IPS DF 6.9 (cell line): ENCODE measurements around the gene DDIT4.

Experiments
- DNase-seq: peaks from one replicate; pipeline ENCODE4 v3.0.0-alpha.2; 2013; ENCODE audit warnings: low read depth, low spot score
- H3K27ac ChIP-seq: one replicate; pipeline ENCODE4 v1.5.1; 2013; ENCODE audit warnings: low read length, control low read depth
- H3K27me3 ChIP-seq: 2 replicates; pipeline ENCODE4 v1.6.1; 2013; ENCODE audit warnings: mild to moderate bottlenecking, low read length; ENCODE audit not compliant: control insufficient read depth, insufficient read depth
- H3K36me3 ChIP-seq: 2 replicates; pipeline ENCODE4 v1.6.1; 2013; ENCODE audit warnings: low read length; ENCODE audit not compliant: control insufficient read depth, insufficient read depth
- H3K4me1 ChIP-seq: 2 replicates; pipeline ENCODE4 v1.6.1; 2013; ENCODE audit warnings: low read length; ENCODE audit not compliant: control insufficient read depth, insufficient read depth
- H3K4me3 ChIP-seq: 2 replicates; pipeline ENCODE4 v1.5.1; 2013; ENCODE audit warnings: mild to moderate bottlenecking, low read length
- H3K9me3 ChIP-seq: 2 replicates; pipeline ENCODE4 v1.6.1; 2013; ENCODE audit warnings: low read length, inconsistent platforms; ENCODE audit not compliant: control insufficient read depth, insufficient read depth
- WGBS: extraction: QIAGEN DNeasy Blood & Tissue Kit; methylation state at CpG from one replicate; pipeline ENCODE4 v1.1.7; 2013; ENCODE audit warnings: mixed read lengths, missing lambda C conversion rate; ENCODE audit not compliant: insufficient read length, insufficient coverage; 5-methylcytosine and 5-hydroxymethylcytosine counted together

DDIT4 gene

GRCh38 chr10:72238392-72239175 lies 35.1 kb upstream of the DDIT4 start:
- no peak for DNase-seq
- no CpG with 5 or more reads among the region's 13 CpGs for WGBS
- no peaks in the 10 kb centered on the region for H3K4me1 ChIP-seq
- no peaks in the 10 kb centered on the region for H3K27me3 ChIP-seq
- no peaks in the 10 kb centered on the region for H3K9me3 ChIP-seq
- peaks cover 4% of the 10 kb centered on the region; the same call in 1 of the 2 replicates for H3K36me3 ChIP-seq
- no peak overlapping the region for H3K4me3 ChIP-seq
- no peak overlapping the region for H3K27ac ChIP-seq

GRCh38 chr10:72239409-72239808 lies 34.3 kb upstream of the DDIT4 start:
- H3K4me3 ChIP-seq: no peak overlapping the region
- WGBS: no CpG with 5 or more reads among the region's 1 CpG
- H3K9me3 ChIP-seq: no peaks in the 10 kb centered on the region
- no peaks in the 10 kb centered on the region for H3K27me3 ChIP-seq
- H3K4me1 ChIP-seq: no peaks in the 10 kb centered on the region
- peaks cover 2% of the 10 kb centered on the region; the same call in 1 of the 2 replicates for H3K36me3 ChIP-seq
- no peak for DNase-seq
- no peak overlapping the region for H3K27ac ChIP-seq

GRCh38 chr10:72240371-72240770 lies 33.4 kb upstream of the DDIT4 start:
- no CpG with 5 or more reads among the region's 7 CpGs for WGBS
- no peak for DNase-seq
- no peaks in the 10 kb centered on the region for H3K36me3 ChIP-seq
- H3K4me1 ChIP-seq: no peaks in the 10 kb centered on the region
- no peaks in the 10 kb centered on the region for H3K27me3 ChIP-seq
- H3K9me3 ChIP-seq: no peaks in the 10 kb centered on the region
- H3K4me3 ChIP-seq: no peak overlapping the region
- no peak overlapping the region for H3K27ac ChIP-seq

- no CpG with 5 or more reads among the region's 8 CpGs for WGBS
- H3K4me1 ChIP-seq: no peaks in the 10 kb centered on the region
- no peak for DNase-seq
- H3K4me3 ChIP-seq: no peak overlapping the region
- H3K9me3 ChIP-seq: no peaks in the 10 kb centered on the region
- no peaks in the 10 kb centered on the region for H3K36me3 ChIP-seq
- no peak overlapping the region for H3K27ac ChIP-seq
- no peaks in the 10 kb centered on the region for H3K27me3 ChIP-seq
These were observed 32.0 kb upstream of the DDIT4 start for GRCh38 chr10:72241691-72242252.

GRCh38 chr10:72242675-72243074 lies 31.0 kb upstream of the DDIT4 start:
- Histone ChIP-seq H3K36me3 (no peaks in the 10 kb centered on the region), H3K4me3 (no peak overlapping the region), H3K27me3 (no peaks in the 10 kb centered on the region), H3K9me3 (no peaks in the 10 kb centered on the region), H3K4me1 (no peaks in the 10 kb centered on the region), H3K27ac (no peak overlapping the region)
- WGBS: no CpG with 5 or more reads among the region's 4 CpGs
- no peak for DNase-seq

GRCh38 chr10:72243822-72244437 lies 29.8 kb upstream of the DDIT4 start:
- H3K9me3 ChIP-seq: no peaks in the 10 kb centered on the region
- peaks cover 5% of the 10 kb centered on the region; the same call in 1 of the 2 replicates for H3K4me1 ChIP-seq
- no peak for DNase-seq
- no peaks in the 10 kb centered on the region for H3K36me3 ChIP-seq
- H3K4me3 ChIP-seq: no peak overlapping the region
- H3K27me3 ChIP-seq: no peaks in the 10 kb centered on the region
- WGBS: no CpG with 5 or more reads among the region's 11 CpGs
- no peak overlapping the region for H3K27ac ChIP-seq

GRCh38 chr10:72244573-72245038 lies 29.1 kb upstream of the DDIT4 start:
- H3K27ac ChIP-seq: no peak overlapping the region
- H3K27me3 ChIP-seq: no peaks in the 10 kb centered on the region
- DNase-seq: no peak
- WGBS: no CpG with 5 or more reads among the region's 5 CpGs
- H3K36me3 ChIP-seq: no peaks in the 10 kb centered on the region
- no peak overlapping the region for H3K4me3 ChIP-seq
- peaks cover 6% of the 10 kb centered on the region; the same call in 1 of the 2 replicates for H3K4me1 ChIP-seq
- H3K9me3 ChIP-seq: no peaks in the 10 kb centered on the region

GRCh38 chr10:72245949-72246525 lies 27.7 kb upstream of the DDIT4 start:
- DNase-seq: no peak
- no peak overlapping the region for H3K4me3 ChIP-seq
- H3K36me3 ChIP-seq: no peaks in the 10 kb centered on the region
- no peaks in the 10 kb centered on the region for H3K9me3 ChIP-seq
- no peak overlapping the region for H3K27ac ChIP-seq
- WGBS: no CpG with 5 or more reads among the region's 3 CpGs
- H3K27me3 ChIP-seq: no peaks in the 10 kb centered on the region
- peaks cover 6% of the 10 kb centered on the region; the same call in 1 of the 2 replicates for H3K4me1 ChIP-seq

GRCh38 chr10:72248468-72249151 lies 25.1 kb upstream of the DDIT4 start:
- no peak overlapping the region for H3K27ac ChIP-seq
- no peak for DNase-seq
- H3K4me3 ChIP-seq: no peak overlapping the region
- H3K9me3 ChIP-seq: no peaks in the 10 kb centered on the region
- WGBS: no CpG with 5 or more reads among the region's 10 CpGs
- H3K36me3 ChIP-seq: no peaks in the 10 kb centered on the region
- no peaks in the 10 kb centered on the region for H3K27me3 ChIP-seq
- H3K4me1 ChIP-seq: peaks cover 6% of the 10 kb centered on the region; the same call in 1 of the 2 replicates
